ENCODE data around the gene SHISA7. TPM values are rescaled to one million over a fixed set of nuclear protein-coding genes. Genes with fewer than 3 reads are reported as not detected.

The SHISA7 gene
- polyA plus RNA-seq, 2 of the 4 experiments (the other 2 are of a cell fraction): 0.01 TPM; not detected in 1

- TF ChIP-seq ATOH8 (CRISPR knock-in tag; IDR thresholded peaks at IDR 0.05; ENCODE audit: low read depth) (no peak), GATA3 (IDR thresholded peaks at IDR 0.05; ENCODE audit: borderline replicate concordance) (no peak), RAD21 (conservative IDR thresholded peaks at IDR 0.05 in 1 of 2, IDR thresholded peaks at IDR 0.05 in 1 of 2) (peak; percentile 57 to 73), JUN (IDR thresholded peaks at IDR 0.05) (no peak)
These were observed 24.3 kb upstream of the SHISA7 start (continued) for GRCh38 chr19:55467236-55468053.

DNA sequence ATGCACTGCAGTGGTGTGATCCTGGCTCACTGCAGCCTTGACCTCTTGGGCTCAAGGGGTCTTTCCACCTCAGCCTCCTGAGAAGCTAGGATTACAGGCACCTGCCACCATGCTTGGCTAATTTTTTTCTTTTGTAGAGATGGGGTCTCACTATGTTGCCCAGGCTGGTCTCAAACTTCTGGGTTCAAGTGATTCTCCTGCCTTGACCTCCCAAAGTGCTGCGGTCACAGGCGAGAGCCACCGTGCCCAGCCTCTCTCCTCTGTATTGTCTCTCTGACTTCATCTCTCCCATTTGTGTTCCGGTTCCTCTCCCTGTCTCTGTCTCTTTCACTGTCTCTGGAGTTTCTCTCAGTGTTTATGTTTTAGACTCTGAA, 23.1 kb upstream of the SHISA7 start:
- Histone ChIP-seq H3K4me3 (no peak overlapping the region), H3K4me1 (peaks cover 8% of the 10 kb centered on the region; the same call in 2 of the 3 replicates), H3K27ac (no peak overlapping the region), H3K9me3 (no peaks in the 10 kb centered on the region), H3K4me2 (no peak overlapping the region)
- ChIA-PET POLR2A (interaction anchor here (1.5 to 2.7 kb wide), 2 partner anchors 10 to 133 kb away, joined by 3 to 17 read pairs; partner anchors contain the start of genes FIZ1 and ZNF628), CTCF (interaction anchor here (0.9 to 6.9 kb wide), 21 partner anchors 11 to 325 kb away, joined by 3 to 194 read pairs (median 22); partner anchors contain the start of genes NAT14, SSC5D, TMEM238 and ZNF628)
- ATAC-seq (no peak), FAIRE-seq (no peak), DNase-seq (ENCODE audit: low read depth in 1 of 2, low spot score in 1 of 2) (no peak)
- TF ChIP-seq SMC3 (IDR thresholded peaks at IDR 0.05) (no peak), GATA3 (IDR thresholded peaks at IDR 0.05; ENCODE audit: borderline replicate concordance) (no peak), CEBPB (IDR thresholded peaks at IDR 0.05) (no peak), FOSL2 (IDR thresholded peaks at IDR 0.05) (no peak), FOSL2 (CRISPR knock-in tag; IDR thresholded peaks at IDR 0.05) (no peak), HOXB5 (CRISPR knock-in tag; IDR thresholded peaks at IDR 0.05) (no peak), SREBF2 (IDR thresholded peaks at IDR 0.05) (no peak), ZSCAN20 (CRISPR knock-in tag; IDR thresholded peaks at IDR 0.05) (no peak), HES2 (IDR thresholded peaks at IDR 0.05) (no peak), HEYL (CRISPR knock-in tag; IDR thresholded peaks at IDR 0.05) (no peak), MAZ (IDR thresholded peaks at IDR 0.05; ENCODE audit: borderline replicate concordance, low read depth, low read length) (no peak), RNF2 (IDR thresholded peaks at IDR 0.05; ENCODE audit: borderline replicate concordance, low read depth) (no peak), ESRRA (IDR thresholded peaks at IDR 0.05; ENCODE audit: borderline replicate concordance, low read length) (no peak), EP300 (IDR thresholded peaks at IDR 0.05) (no peak), POLR2A (IDR thresholded peaks at IDR 0.05; ENCODE audit: low read length) (no peak)
- TF ChIP-seq, protein P1, sequence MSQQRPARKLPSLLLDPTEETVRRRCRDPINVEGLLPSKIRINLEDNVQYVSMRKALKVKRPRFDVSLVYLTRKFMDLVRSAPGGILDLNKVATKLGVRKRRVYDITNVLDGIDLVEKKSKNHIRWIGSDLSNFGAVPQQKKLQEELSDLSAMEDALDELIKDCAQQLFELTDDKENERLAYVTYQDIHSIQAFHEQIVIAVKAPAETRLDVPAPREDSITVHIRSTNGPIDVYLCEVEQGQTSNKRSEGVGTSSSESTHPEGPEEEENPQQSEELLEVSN (IDR thresholded peaks at IDR 0.05; ENCODE audit: borderline replicate concordance, low read depth): no peak
- TF ChIP-seq, protein P2, sequence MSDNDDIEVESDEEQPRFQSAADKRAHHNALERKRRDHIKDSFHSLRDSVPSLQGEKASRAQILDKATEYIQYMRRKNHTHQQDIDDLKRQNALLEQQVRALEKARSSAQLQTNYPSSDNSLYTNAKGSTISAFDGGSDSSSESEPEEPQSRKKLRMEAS (IDR thresholded peaks at IDR 0.05): no peak
- WGBS (ENCODE audit: missing lambda C conversion rate): 85% methylated on average over 4 of the region's 4 CpGs

DNA sequence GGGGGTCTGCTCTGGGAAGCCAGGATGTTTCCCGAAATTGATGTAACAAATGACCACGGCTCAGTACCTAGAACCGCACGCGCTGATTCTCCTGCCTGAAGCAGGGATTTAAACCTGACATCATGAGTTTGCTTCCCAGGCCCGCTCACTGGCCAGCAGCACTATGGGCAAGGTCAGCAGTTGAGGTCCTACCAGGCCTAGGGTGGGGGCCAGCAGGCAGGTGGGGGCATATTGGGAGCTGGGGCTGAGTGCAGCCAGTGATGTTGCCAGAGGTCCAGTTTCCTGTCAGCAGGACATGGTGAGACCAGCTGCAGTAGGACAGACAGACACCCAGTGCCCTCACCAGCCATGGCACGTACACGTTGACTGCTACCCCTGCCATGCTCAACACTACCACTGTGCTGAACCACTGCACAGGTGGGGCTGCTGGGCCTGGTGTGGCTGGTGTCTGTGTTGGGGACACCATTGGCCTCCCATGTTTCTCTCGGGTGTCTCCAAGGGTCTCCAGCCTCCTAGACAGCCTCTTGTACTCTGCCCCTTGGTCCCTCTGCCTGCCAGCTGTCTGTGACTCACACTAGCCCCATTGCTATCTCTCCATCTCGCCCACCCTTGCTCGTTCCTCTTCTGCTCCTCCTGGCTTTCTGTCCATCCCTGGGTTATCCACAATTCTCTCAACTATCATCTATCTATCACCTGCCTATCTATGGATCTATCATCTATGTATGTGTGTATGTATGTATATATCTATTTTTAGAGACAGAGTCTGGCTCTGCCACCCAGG, 22.6 kb upstream of the SHISA7 start:
- DNase-seq (ENCODE audit: low read depth in 1 of 2, low spot score in 1 of 2) (no peak), ATAC-seq (no peak), FAIRE-seq (no peak)
- CTCF ChIA-PET: interaction anchor here (0.9 to 6.9 kb wide), 13 partner anchors 11 to 325 kb away, joined by 3 to 194 read pairs (median 31); partner anchors contain the start of genes NAT14, SSC5D, ZNF628 and ZNF865
- POLR2A ChIA-PET: interaction anchor here (2.7 kb wide), 1 partner anchor 11 kb away, joined by 17 read pairs; the partner anchor contains the start of gene ZNF628
- WGBS (ENCODE audit: missing lambda C conversion rate): 70% methylated on average over 11 of the region's 11 CpGs
- Histone ChIP-seq H3K4me2 (no peak overlapping the region), H3K4me3 (no peak overlapping the region), H3K9me3 (no peaks in the 10 kb centered on the region), H3K4me1 (peaks cover 12% of the 10 kb centered on the region; the same call in 2 of the 3 replicates), H3K27ac (no peak overlapping the region)
- TF ChIP-seq EHMT2 (IDR thresholded peaks at IDR 0.05; ENCODE audit: low read depth): no peak
- TF ChIP-seq TFCP2L1 (CRISPR knock-in tag; IDR thresholded peaks at IDR 0.05): no peak
- TF ChIP-seq EP300 (IDR thresholded peaks at IDR 0.05): no peak
- no peak for TF ChIP-seq RARB (CRISPR knock-in tag; IDR thresholded peaks at IDR 0.05)
- TF ChIP-seq NPAS2 (CRISPR knock-in tag; IDR thresholded peaks at IDR 0.05; ENCODE audit: borderline replicate concordance): no peak
- TF ChIP-seq MYC (IDR thresholded peaks at IDR 0.05; ENCODE audit: borderline replicate concordance, low read length): no peak
- TF ChIP-seq GATA3 (IDR thresholded peaks at IDR 0.05; ENCODE audit: borderline replicate concordance): no peak
- TF ChIP-seq KDM5A (IDR thresholded peaks at IDR 0.05): no peak
- no peak for TF ChIP-seq ZFP36 (IDR thresholded peaks at IDR 0.05; ENCODE audit: borderline replicate concordance, partially characterized antibody)
- no peak for TF ChIP-seq RFX5 (IDR thresholded peaks at IDR 0.05)
- no peak for TF ChIP-seq ZC3H11A (IDR thresholded peaks at IDR 0.05)
